Mesodermal cell (in vitro differentiated cells): ENCODE data around the gene IL1B.
"Not testable (repeated sequence)": the region's sequence is repeated elsewhere in the genome, so short reads cannot be mapped to it uniquely, and the experiment has no call there.

ENCODE experiments used
- H3K27ac ChIP-seq: 2 replicates; pipeline ENCODE4 v1.7.0; 2013; ENCODE audit warnings: mild to moderate bottlenecking, low read depth, low read length, moderate library complexity; ENCODE audit not compliant: severe bottlenecking
- H3K36me3 ChIP-seq: 2 replicates; pipeline ENCODE4 v1.7.1; 2013; ENCODE audit warnings: mild to moderate bottlenecking, low read length, moderate library complexity; ENCODE audit not compliant: control insufficient read depth, insufficient read depth
- H3K4me1 ChIP-seq: one replicate; pipeline ENCODE4 v1.7.1; 2013; ENCODE audit warnings: mild to moderate bottlenecking, low read length; ENCODE audit not compliant: insufficient read depth, control insufficient read depth, poor library complexity, severe bottlenecking
- H3K4me3 ChIP-seq: 2 replicates; pipeline ENCODE4 v1.7.0; 2013; ENCODE audit warnings: low read length, control low read depth, mild to moderate bottlenecking; ENCODE audit not compliant: insufficient read depth, poor library complexity, severe bottlenecking; ENCODE audit errors: extremely low read depth
- H3K9me3 ChIP-seq: 2 replicates; pipeline ENCODE4 v1.7.1; 2013; ENCODE audit warnings: mild to moderate bottlenecking, low read length, moderate library complexity; ENCODE audit not compliant: control insufficient read depth
- WGBS, 2 experiments: methylation state at CpG; one replicate each; pipeline ENCODE4 v1.1.5; 2013; ENCODE audit warnings: missing lambda C conversion rate in 2 of 2; ENCODE audit not compliant: insufficient coverage in 2 of 2; 5-methylcytosine and 5-hydroxymethylcytosine counted together

Gene IL1B

DNA sequence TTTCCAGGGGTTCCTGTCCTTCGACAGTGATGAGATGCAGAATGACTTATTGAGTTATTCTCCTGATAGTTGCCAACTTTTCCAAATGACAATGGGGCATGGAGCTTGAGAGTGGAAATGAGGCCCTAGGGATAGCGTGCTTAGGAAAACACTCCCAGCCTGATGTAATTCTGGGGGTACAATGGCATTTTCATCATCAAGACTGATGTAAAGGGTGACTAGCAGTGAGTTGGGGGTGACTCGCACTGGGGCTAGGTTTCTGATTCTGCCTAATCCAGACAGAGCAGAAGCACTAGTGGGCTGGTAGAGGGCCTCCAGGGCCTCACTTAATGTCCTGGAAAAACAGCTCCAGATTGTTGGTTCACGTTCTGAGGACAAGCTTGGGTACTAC, 40.4 kb upstream of the IL1B start:
- Histone ChIP-seq H3K27ac (no peak overlapping the region), H3K9me3 (no peaks in the 10 kb centered on the region), H3K4me1 (peaks cover 17% of the 10 kb centered on the region), H3K36me3 (no peaks in the 10 kb centered on the region), H3K4me3 (no peak overlapping the region)
- 84 to 91% methylated on average over 3 to 4 of the region's 4 CpGs for WGBS, 2 experiments

DNA sequence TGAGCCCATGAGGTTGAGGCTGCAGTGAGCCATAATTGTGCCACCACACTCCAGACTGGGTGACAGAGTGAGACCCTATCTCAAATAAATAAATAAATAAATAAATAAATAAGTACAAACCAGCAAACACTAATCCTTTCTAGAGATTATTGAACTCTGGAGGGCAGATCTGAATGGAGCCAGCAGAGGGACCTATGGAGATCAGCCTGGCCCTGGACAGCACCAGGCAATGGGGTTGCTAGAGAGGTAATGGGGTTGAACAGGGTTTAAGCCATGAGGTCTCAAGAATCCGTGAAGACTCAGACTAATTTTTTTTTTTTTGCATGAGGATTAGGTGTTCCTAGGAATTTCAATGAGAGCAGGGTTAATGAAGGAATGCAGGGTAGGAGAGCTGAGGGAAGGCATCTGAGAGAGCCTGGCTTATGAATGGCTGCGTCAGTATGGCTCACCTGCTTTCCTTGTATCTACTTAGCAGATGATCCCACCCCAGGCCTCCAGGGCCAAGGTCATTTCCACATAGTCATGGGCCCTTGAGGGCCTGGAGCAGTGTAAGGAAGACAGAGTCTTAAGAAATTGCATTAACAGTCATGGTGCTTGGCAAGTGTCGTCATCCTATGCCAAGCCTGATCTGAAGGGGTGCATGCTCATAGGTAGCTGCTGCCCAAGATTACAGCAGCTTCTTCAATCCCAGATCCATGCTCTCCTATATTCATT, 39.8 kb upstream of the IL1B start:
- Histone ChIP-seq H3K4me3 (no peak overlapping the region), H3K9me3 (no peaks in the 10 kb centered on the region), H3K4me1 (peaks cover 15% of the 10 kb centered on the region), H3K36me3 (no peaks in the 10 kb centered on the region), H3K27ac (no peak overlapping the region)
- 83 to 93% methylated on average over 2 to 3 of the region's 3 CpGs for WGBS, 2 experiments

DNA sequence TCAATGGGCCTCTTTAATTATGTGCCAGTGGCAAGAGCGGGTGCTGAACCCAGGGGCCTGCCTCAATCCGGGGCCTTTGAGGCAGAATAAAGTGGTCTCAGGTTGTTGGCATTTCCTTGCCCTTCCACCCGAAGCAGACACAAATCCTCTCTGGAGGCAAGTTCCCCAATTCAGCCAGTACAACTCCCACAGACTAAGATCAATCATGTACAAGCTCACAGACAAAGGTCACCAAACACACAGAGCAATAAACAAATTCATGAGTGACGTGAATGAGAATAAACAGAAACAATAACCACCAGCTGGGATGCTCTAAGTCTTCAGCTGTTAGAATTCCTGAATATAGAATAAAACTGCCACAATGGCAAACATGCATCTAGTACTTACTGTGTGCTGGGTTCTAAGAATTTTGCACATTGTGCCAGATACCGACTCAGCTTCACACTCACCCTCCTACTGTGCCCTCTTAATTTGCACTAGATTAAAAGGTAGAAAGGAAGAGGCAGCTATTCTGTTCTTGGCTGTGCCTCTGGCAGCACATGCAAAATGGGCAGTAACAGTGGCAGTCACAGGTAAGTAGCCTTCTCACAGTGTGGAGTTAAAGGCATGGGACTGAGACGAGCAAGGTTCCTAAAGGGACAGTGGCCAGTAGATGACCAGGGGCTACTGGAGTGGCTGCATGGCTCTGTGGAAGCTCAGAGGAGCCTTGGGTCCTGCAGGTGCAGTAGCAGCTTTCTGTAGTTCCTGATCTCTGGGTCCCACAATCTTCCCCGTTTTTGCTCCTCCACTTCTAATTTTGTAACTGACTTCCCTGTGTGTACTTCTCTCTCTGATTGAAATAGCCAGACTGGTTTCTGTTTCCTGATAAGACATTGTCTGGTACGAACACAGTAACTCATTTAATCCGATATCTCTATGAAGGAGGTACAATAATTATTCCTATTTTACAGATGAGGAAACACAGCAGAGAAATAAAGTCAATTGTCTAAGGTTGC, 34.6 kb upstream of the IL1B start:
- Histone ChIP-seq H3K4me3 (no peak overlapping the region), H3K4me1 (no peaks in the 10 kb centered on the region), H3K36me3 (no peaks in the 10 kb centered on the region), H3K9me3 (peaks cover 10% of the 10 kb centered on the region), H3K27ac (no peak overlapping the region)
- WGBS, 2 experiments = 76 to 82% methylated on average over 5 of the region's 9 CpGs

DNA sequence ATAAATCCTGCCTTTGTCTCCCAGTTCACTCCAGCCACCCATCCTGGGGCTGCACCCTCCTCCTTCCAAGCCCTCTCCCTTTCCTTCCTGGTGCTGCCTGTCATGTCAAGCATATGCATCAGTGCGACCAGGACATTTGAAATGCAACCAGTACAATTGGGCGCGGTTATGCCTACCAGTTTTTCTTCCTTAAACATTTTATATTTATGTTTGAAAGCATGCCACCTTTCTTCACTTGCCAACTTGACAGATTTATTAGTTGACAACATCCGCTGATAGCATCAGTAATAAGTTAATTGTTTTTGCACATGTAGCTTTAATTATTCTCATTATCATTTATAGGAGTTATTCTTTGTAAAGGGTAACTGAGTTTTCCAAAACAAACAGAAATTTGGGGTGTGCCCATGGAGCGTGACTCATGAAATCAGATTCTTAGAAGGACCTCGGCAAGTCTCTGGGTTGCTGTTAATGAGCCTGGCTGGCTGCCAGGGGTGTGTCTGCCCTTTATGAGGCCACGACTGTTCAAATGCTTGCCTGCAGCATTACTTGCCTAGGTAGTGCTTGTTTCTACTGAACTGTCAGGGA, 32.8 kb upstream of the IL1B start:
- Histone ChIP-seq H3K9me3 (peaks cover 21% of the 10 kb centered on the region), H3K36me3 (no peaks in the 10 kb centered on the region), H3K4me3 (no peak overlapping the region), H3K27ac (no peak overlapping the region), H3K4me1 (no peaks in the 10 kb centered on the region)
- WGBS, 2 experiments = 74 to 86% methylated on average over 4 to 5 of the region's 7 CpGs

DNA sequence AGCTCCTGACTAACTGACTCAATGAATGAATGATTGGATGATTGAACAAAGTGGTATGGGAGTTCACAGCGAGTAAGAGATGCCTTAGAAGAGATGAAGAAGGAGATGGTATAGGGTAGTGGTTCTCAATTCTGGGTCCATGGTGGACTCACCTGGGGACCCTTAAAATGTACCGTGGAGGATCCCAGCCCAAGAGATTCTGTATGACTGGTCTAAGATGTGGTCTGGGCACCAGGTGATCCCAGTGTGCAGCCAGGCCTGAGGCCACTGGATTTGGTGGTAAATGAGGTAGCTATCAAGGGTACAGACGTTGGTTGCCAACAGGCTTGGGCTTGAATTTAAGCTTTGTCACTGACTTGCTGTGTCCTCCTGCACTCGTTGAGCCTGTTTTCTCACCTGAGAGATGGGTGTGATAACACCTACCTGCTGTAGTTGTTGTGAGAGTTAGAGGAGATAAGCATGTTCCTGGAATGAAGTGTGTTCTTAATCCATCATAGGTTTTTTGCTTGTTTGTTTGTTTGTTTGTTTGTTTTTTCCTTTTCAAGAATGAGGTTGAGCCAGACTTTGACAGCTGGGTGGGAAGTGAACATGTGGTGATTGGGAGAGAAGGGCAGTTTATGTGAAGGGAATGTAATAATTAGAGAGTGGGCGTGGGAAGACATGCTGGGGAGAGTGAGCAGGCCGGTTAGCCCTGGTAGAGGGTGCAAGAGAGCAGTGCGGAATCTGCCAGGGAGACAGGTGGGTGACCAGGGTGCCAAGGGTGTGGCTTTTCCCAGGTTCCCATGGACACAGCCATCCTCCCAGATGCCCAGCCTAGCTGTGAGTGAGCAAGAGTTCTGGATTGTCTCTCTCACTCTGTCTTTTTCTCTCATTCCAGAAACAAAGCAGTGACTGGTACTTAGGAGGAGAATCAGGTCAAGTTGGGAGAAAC, 31.4 kb upstream of the IL1B start:
- H3K4me1 ChIP-seq = no peaks in the 10 kb centered on the region
- peaks cover 28% of the 10 kb centered on the region for H3K9me3 ChIP-seq
- H3K36me3 ChIP-seq = no peaks in the 10 kb centered on the region
- no peak overlapping the region for H3K27ac ChIP-seq
- 87 to 91% methylated on average over 4 to 6 of the region's 7 CpGs for WGBS, 2 experiments
- no peak overlapping the region for H3K4me3 ChIP-seq

DNA sequence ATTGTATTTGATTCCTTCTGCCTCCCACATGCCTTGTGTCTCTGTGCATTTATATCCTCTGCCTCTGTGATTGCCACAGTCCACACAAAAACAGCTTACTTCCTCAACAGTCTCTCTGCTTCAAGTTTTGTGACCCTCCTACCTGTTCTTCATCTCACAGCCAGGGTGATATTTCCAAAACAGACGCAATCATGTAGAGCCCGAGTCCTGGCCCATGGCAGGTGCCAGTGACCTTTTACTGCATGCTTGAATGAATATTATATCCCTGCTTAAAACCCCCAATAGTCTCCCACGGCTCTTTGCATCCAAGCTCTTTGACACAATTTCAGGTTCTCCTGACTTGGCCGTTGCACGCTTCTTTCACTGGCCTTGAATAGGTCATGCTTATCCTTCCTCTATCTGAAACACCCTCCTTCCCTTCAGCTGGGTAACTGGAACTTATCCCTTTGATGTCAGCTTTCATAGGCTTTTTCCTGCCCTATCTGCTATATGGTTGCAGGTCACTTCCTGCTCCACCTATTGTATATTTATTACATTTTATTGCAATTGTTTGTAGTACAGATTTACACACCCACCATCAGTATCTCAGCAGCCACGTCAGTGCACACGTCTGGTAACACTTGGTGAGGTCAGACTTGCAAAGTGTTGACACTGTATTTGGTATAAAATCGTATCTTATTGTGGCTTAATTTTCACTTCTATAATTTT, 29.7 kb upstream of the IL1B start:
- H3K27ac ChIP-seq = no peak overlapping the region
- whole genome bisulfite sequencing, 2 experiments = 94 to 97% methylated on average over 4 to 5 of the region's 8 CpGs
- H3K36me3 ChIP-seq = no peaks in the 10 kb centered on the region
- peaks cover 37% of the 10 kb centered on the region for H3K9me3 ChIP-seq
- H3K4me1 ChIP-seq = no peaks in the 10 kb centered on the region
- no peak overlapping the region for H3K4me3 ChIP-seq

DNA sequence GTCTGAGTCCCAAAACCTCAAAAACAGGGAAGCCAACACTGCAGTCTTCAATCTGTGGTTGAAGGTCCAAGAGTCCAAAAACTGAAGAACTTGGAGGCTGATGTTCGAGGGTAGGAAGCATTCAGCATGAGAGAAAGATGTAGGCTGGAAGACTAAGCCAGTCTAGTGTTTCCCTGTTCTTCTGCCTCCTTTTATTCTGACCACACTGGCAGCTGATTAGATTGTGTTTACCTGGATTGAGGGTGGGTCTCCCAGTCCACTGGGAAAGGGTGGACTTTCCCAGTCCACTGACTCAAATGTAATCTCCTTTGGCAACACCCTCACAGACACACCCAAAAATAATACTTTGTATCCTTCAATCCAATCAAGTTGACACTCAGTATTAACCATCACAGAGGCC, 27.5 kb upstream of the IL1B start:
- Histone ChIP-seq H3K9me3 (peaks cover 41% of the 10 kb centered on the region), H3K4me3 (no peak overlapping the region), H3K36me3 (no peaks in the 10 kb centered on the region), H3K4me1 (no peaks in the 10 kb centered on the region), H3K27ac (no peak overlapping the region)
- 78% methylated on average over 1 of the region's 1 CpG; no CpG with 5 or more reads in 1 of the 2 experiments for WGBS, 2 experiments

DNA sequence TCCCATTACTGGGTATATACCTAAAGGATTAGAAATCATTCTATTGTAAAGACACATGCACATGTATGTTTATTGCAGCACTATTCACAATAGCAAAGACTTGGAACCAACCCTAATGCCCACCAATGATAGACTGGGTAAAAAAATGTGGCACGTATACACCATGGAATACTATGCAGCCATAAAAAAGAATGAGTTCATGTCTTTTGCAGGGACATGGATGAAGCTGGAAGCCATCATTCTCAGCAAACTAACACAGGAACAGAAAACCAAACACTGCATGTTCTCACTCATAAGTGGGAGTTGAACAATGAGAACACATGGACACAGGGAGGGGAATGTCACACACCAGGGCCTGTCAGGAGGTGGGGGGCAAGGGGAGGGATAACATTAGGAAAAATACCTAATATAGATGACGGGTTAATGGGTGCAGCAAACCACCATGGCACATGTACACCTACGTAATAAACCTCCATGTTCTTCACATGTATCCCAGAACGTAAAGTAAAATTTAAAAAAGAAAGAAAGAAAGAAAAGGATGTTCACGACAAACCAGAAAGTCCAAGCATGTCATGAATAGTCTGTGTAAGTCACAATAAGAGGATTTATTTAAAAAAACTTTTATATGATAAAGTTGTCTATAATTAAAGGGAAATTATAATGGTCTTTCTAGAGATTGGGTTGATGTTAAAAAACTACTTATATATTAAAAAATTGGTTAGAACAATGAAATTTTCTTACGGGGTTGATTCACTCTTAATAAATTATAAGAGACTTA, 23.0 kb upstream of the IL1B start:
- 100% methylated on average over 1 of the region's 6 CpGs; no CpG with 5 or more reads in 1 of the 2 experiments for WGBS, 2 experiments
- peaks cover 25% of the 10 kb centered on the region for H3K9me3 ChIP-seq
- H3K36me3 ChIP-seq, H3K4me3 ChIP-seq, H3K4me1 ChIP-seq, H3K27ac ChIP-seq: not testable (repeated sequence)

- H3K27ac ChIP-seq = no peak overlapping the region
- no peak overlapping the region for H3K4me3 ChIP-seq
- no peaks in the 10 kb centered on the region for H3K36me3 ChIP-seq
- 17 to 58% methylated on average over 1 to 2 of the region's 5 CpGs for WGBS, 2 experiments
- H3K9me3 ChIP-seq = no peaks in the 10 kb centered on the region
- H3K4me1 ChIP-seq = no peaks in the 10 kb centered on the region
Measured at GRCh38 chr2:112850588-112850987, 14.0 kb upstream of the IL1B start.
